NOMO-1 treated with DMSO at 0.1 percent for 48 hours (cell line): ENCODE results near the gene TNFRSF8.

Source experiments
- DNase-seq: peaks from one replicate; lab custom pipeline; 2025; ENCODE audit not compliant: unreplicated experiment; lab: John Stamatoyannopoulos, UW

Gene TNFRSF8

GRCh38 chr1:12172042-12172851, 109.1 kb downstream of the TNFRSF8 start:
- DNase-seq: no peak

- no peak for DNase-seq
These were observed 110.0 kb downstream of the TNFRSF8 start for GRCh38 chr1:12173041-12173509.

GRCh38 chr1:12173631-12174121, 110.6 kb downstream of the TNFRSF8 start:
- DNase-seq: peak; percentile 70

GRCh38 chr1:12174924-12175810, 112.1 kb downstream of the TNFRSF8 start:
- DNase-seq: no peak

- no peak for DNase-seq
These were observed 113.4 kb downstream of the TNFRSF8 start for GRCh38 chr1:12176298-12177118.

GRCh38 chr1:12177156-12177998, 114.3 kb downstream of the TNFRSF8 start:
- no peak for DNase-seq

- peak; percentile 57 for DNase-seq
These were observed 114.9 kb downstream of the TNFRSF8 start for GRCh38 chr1:12177999-12178441.

- DNase-seq: no peak
These were observed 115.4 kb downstream of the TNFRSF8 start for GRCh38 chr1:12178511-12178910.

- peak; percentile 14 for DNase-seq
These were observed 116.0 kb downstream of the TNFRSF8 start for GRCh38 chr1:12179111-12179519.

- no peak for DNase-seq
These were observed 116.6 kb downstream of the TNFRSF8 start for GRCh38 chr1:12179676-12180075.

GRCh38 chr1:12180315-12180714, 117.2 kb downstream of the TNFRSF8 start:
- DNase-seq: peak; percentile 93

GRCh38 chr1:12180903-12181302, 117.8 kb downstream of the TNFRSF8 start:
- DNase-seq: no peak

- no peak for DNase-seq
These were observed 118.5 kb downstream of the TNFRSF8 start for GRCh38 chr1:12181568-12181967.

GRCh38 chr1:12182410-12182984, 119.4 kb downstream of the TNFRSF8 start:
- DNase-seq: no peak

- DNase-seq: no peak
These were observed 120.1 kb downstream of the TNFRSF8 start for GRCh38 chr1:12183095-12183794.

- DNase-seq: peak; percentile 97
These were observed 121.0 kb downstream of the TNFRSF8 start for GRCh38 chr1:12184008-12184681.

GRCh38 chr1:12185036-12185917, 122.2 kb downstream of the TNFRSF8 start:
- peak; percentile 24 for DNase-seq
